ENCODE measurements around the gene LTK.

- no peak for TF ChIP-seq CTCF (IDR thresholded peaks at IDR 0.05)
- TF ChIP-seq POLR2A (IDR thresholded peaks at IDR 0.05), result no peak
Observed at GRCh38 chr15:41562244-41562643, 48.6 kb upstream of the LTK start.
